A673 (cell line): ENCODE results near the gene CCDC102A. TPM values are rescaled to one million over a fixed set of nuclear protein-coding genes. Genes with fewer than 3 reads are reported as not detected.
"Not testable (repeated sequence)": the region's sequence is repeated elsewhere in the genome, so short reads cannot be mapped to it uniquely, and the experiment has no call there.

ENCODE experiments used
- BruUV-seq: library from RNA; stranded (reverse); fragments of 400-500 nt; replicated peaks from 2 replicates; lab custom pipeline; 2021; lab: Mats Ljungman, UMichigan
- CTCF ChIA-PET: fragments of 300-600 bp; sonication (Branson Sonifier 250); formaldehyde crosslinking; loops from one replicate; lab custom pipeline; 2022; ENCODE audit warnings: antibody characterized with exemption; lab: Charles Lee
- POLR2A ChIA-PET: fragments of 300-600 bp; sonication (Branson Sonifier 250); formaldehyde crosslinking; loops from one replicate; lab custom pipeline; 2022; ENCODE audit warnings: antibody characterized with exemption; ENCODE audit not compliant: low non-redundant PET; lab: Charles Lee
- DNase-seq: peaks from one replicate; pipeline ENCODE4 v3.0.0-alpha.2; 2015; ENCODE audit warnings: low spot score
- H3K27ac ChIP-seq: fragments of 200-600 bp; sonication (generic); 2 replicates; pipeline ENCODE4 v1.5.1; 2016; ENCODE audit warnings: mixed run types, low read depth, mild to moderate bottlenecking, mixed read lengths, antibody characterized with exemption, low read length; ENCODE audit not compliant: poor library complexity, severe bottlenecking
- H3K27me3 ChIP-seq: fragments of 200-600 bp; sonication (generic); replicated peaks from 2 replicates; pipeline ENCODE4 v1.6.1; 2017; ENCODE audit warnings: mixed run types, low read depth, mild to moderate bottlenecking, mixed read lengths, antibody characterized with exemption, low read length; ENCODE audit not compliant: insufficient read depth, poor library complexity
- H3K36me3 ChIP-seq: fragments of 200-600 bp; sonication (generic); 2 replicates; pipeline ENCODE4 v1.6.1; 2016; ENCODE audit warnings: mixed run types, mild to moderate bottlenecking, mixed read lengths, antibody characterized with exemption, low read length; ENCODE audit not compliant: insufficient read depth, poor library complexity, severe bottlenecking
- H3K4me1 ChIP-seq: fragments of 200-600 bp; sonication (generic); 2 replicates; pipeline ENCODE4 v1.6.1; 2017; ENCODE audit warnings: mixed run types, mild to moderate bottlenecking, mixed read lengths, antibody characterized with exemption, low read length; ENCODE audit not compliant: insufficient read depth, poor library complexity, severe bottlenecking
- H3K4me3 ChIP-seq: fragments of 200-600 bp; sonication (generic); 2 replicates; pipeline ENCODE4 v1.5.1; 2016; ENCODE audit warnings: low read depth, mixed run types, mild to moderate bottlenecking, mixed read lengths, low read length; ENCODE audit not compliant: poor library complexity, severe bottlenecking
- H3K9me3 ChIP-seq: fragments of 200-600 bp; sonication (generic); 2 replicates; pipeline ENCODE4 v1.6.1; 2016; ENCODE audit warnings: mixed run types, low read depth, mild to moderate bottlenecking, mixed read lengths, antibody characterized with exemption, low read length; ENCODE audit not compliant: poor library complexity, severe bottlenecking
- CTCF ChIP-seq: fragments of 300-800, 200-600 bp; sonication (generic); conservative IDR thresholded peaks from 2 replicates; pipeline ENCODE4 v1.5.1; 2017; ENCODE audit warnings: low read depth, mild to moderate bottlenecking, antibody characterized with exemption, low read length, moderate library complexity, mixed read lengths
- EZH2 ChIP-seq: fragments of 200-600 bp; sonication (generic); IDR thresholded peaks from 2 replicates; pipeline ENCODE4 v1.6.1; 2017; ENCODE audit warnings: borderline replicate concordance, low read depth, mild to moderate bottlenecking, mixed read lengths, antibody characterized with exemption, low read length; ENCODE audit not compliant: poor library complexity, severe bottlenecking
- intact Hi-C: fragments of 100-400 bp; cut with micrococcal nuclease; formaldehyde crosslinking; loops from one replicate; pipeline ENCODE4 v1.10.0; 2022; ENCODE audit not compliant: unreplicated experiment
- total RNA-seq: library from RNA; stranded (reverse); gene quantifications from 2 replicates; pipeline ENCODE4 v1.2.3, GENCODE V29; 2021

Gene CCDC102A
- total RNA-seq, 1 experiment from 2014 or later: 10.3 TPM

DNA sequence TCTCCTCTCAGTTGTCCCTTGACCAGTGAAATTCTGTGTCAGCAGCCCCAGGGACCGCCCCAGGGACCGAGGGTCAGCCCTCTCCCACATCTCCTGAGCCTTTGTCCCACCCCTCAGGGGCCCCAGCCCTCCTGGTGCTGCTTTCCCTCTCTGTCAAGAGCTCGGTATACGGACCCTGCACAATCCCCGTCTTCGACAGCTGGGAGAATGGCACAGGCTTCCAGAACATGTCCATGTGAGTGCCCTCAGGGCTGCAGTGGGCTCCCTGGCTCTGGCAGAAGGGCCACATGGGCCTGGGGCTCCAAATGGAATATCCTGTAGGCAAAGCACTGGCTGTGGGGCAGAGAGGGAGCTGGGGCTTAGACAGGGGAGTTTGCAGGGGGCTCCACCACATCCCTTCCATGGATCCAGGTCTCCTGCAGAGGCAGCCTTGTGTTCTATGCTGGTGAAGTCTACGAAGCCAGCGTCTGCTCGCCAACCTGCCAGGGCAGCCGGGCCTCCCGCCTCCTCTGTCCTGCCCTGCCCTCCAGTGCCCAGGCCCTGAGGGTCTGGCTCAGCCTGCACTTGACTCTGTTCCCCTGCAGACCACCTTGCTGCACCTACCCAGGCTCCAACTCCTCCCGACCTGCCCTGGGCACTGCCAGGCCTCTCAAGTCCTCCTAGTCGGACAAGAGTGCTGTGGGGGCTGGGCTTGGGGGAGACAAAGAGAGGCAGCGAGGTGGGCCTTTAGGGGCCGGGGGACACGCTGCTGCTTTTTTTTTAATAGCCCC, 34.1 kb upstream of the CCDC102A start:
- ChIA-PET POLR2A (no interaction called here), CTCF (no interaction called here)
- H3K4me1 ChIP-seq: no peaks in the 10 kb centered on the region
- no peaks in the 10 kb centered on the region for H3K9me3 ChIP-seq
- no peaks in the 10 kb centered on the region for H3K36me3 ChIP-seq
- no TSS peak for BruUV-seq
- no peaks in the 10 kb centered on the region for H3K27me3 ChIP-seq
- H3K4me3 ChIP-seq: no peak overlapping the region
- DNase-seq: no peak
- TF ChIP-seq CTCF (no peak), EZH2 (no peak)
- H3K27ac ChIP-seq: no peak overlapping the region
- intact Hi-C loops: loop anchor here (10.0 kb wide), 2 partner anchors 554 to 734 kb away; partner anchors contain the start of gene CFAP20

GRCh38 chr16:57569306-57569946, 33.1 kb upstream of the CCDC102A start:
- no TSS peak for BruUV-seq
- no peak for DNase-seq
- POLR2A ChIA-PET: no interaction called here
- no peak overlapping the region for H3K27ac ChIP-seq
- H3K4me3 ChIP-seq: no peak overlapping the region
- intact Hi-C loops: no loop called here
- TF ChIP-seq CTCF: no peak
- no peak for TF ChIP-seq EZH2
- no peaks in the 10 kb centered on the region for H3K36me3 ChIP-seq
- CTCF ChIA-PET: no interaction called here
- H3K4me1 ChIP-seq: no peaks in the 10 kb centered on the region
- H3K9me3 ChIP-seq: no peaks in the 10 kb centered on the region
- H3K27me3 ChIP-seq: no peaks in the 10 kb centered on the region

- POLR2A ChIA-PET, H3K9me3 ChIP-seq: not testable (repeated sequence)
Measured at GRCh38 chr16:57568772-57569171, 32.4 kb upstream of the CCDC102A start.

More at GRCh38 chr16:57568772-57569171, 32.4 kb upstream of the CCDC102A start:
- H3K36me3 ChIP-seq, CTCF ChIA-PET, H3K4me1 ChIP-seq, H3K27ac ChIP-seq, DNase-seq, intact Hi-C loops, H3K4me3 ChIP-seq, BruUV-seq, H3K27me3 ChIP-seq: not testable (repeated sequence)
